Endothelial cell of umbilical vein (primary cell): ENCODE results near the gene LONP2. TPM values are rescaled to one million over a fixed set of nuclear protein-coding genes. Genes with fewer than 3 reads are reported as not detected.

Experiments
- BruUV-seq: library from RNA; stranded (reverse); fragments of 400-500 nt; replicated peaks from 2 replicates; lab custom pipeline; 2021; lab: Mats Ljungman, UMichigan
- CTCF ChIA-PET: fragments of 300-600, 350-600 bp; sonication (Branson Sonifier 250); formaldehyde crosslinking; loops from one replicate; lab custom pipeline; 2021; ENCODE audit warnings: antibody characterized with exemption, inconsistent platforms; lab: Charles Lee
- POLR2A ChIA-PET: fragments of 300-600, 350-600 bp; sonication (Branson Sonifier 250); formaldehyde crosslinking; loops from one replicate; lab custom pipeline; 2021; ENCODE audit warnings: antibody characterized with exemption, inconsistent platforms; lab: Charles Lee
- DNase-seq: peaks from one replicate; pipeline ENCODE4 v3.0.0-alpha.2; 2011; ENCODE audit warnings: low read depth, low spot score
- FAIRE-seq: peaks from 2 replicates; lab custom pipeline; 2011; peaks lifted over from hg19 to GRCh38; lab: Jason Lieb, UNC
- H2AFZ ChIP-seq: 2 replicates; pipeline ENCODE4 v1.6.0; 2012; ENCODE audit warnings: low read depth, low read length, control low read depth, inconsistent platforms
- H3K27ac ChIP-seq: 2 replicates; pipeline ENCODE4 v1.5.1; 2011; ENCODE audit warnings: low read depth, mild to moderate bottlenecking, control low read depth, low read length, moderate library complexity; ENCODE audit not compliant: insufficient read depth
- H3K27me3 ChIP-seq, 2 experiments: 2 replicates each; pipeline versions ENCODE4 v1.6.0 to v1.6.1; 2011; ENCODE audit warnings: low read length in 2 of 2, mixed read lengths in 1 of 2; ENCODE audit not compliant: control insufficient read depth in 2 of 2, insufficient read depth in 2 of 2
- H3K36me3 ChIP-seq, 2 experiments: 2 replicates in 1 of 2; 3 replicates in 1 of 2; pipeline ENCODE4 v1.5.1; 2011; ENCODE audit warnings: low read length in 2 of 2, mild to moderate bottlenecking in 1 of 2, moderate library complexity in 1 of 2; ENCODE audit not compliant: control insufficient read depth in 2 of 2, insufficient read depth in 2 of 2; ENCODE audit errors: extremely low read depth in 1 of 2
- H3K4me1 ChIP-seq: 3 replicates; pipeline ENCODE4 v1.5.1; 2011; ENCODE audit warnings: mild to moderate bottlenecking, low read length; ENCODE audit not compliant: control insufficient read depth, insufficient read depth; ENCODE audit errors: extremely low read depth
- H3K4me2 ChIP-seq: 2 replicates; pipeline ENCODE4 v1.6.1; 2011; ENCODE audit warnings: low read length, control low read depth, mixed read lengths; ENCODE audit not compliant: insufficient read depth
- H3K4me3 ChIP-seq, 3 experiments: fragments of 200-600 bp in 1 of 3; sonication (generic), shearing (Covaris generic) in 1 of 3; replicated peaks in 1 of 3; 2 replicates each; pipeline ENCODE4 v1.5.1; 2011 to 2016; ENCODE audit warnings: control low read depth in 3 of 3, low read length in 3 of 3, mild to moderate bottlenecking in 2 of 3, inconsistent platforms in 1 of 3, low read depth in 1 of 3, moderate library complexity in 1 of 3; ENCODE audit not compliant: insufficient read depth in 1 of 3
- H3K79me2 ChIP-seq: 2 replicates; pipeline ENCODE4 v1.6.0; 2012; ENCODE audit warnings: low read length, inconsistent platforms; ENCODE audit not compliant: control insufficient read depth, insufficient read depth
- H3K9ac ChIP-seq: replicated peaks from 2 replicates; pipeline ENCODE3; 2011; ENCODE audit warnings: low read length, control low read depth; ENCODE audit not compliant: insufficient read depth; ENCODE audit errors: extremely low read depth
- H3K9me1 ChIP-seq: replicated peaks from 3 replicates; pipeline ENCODE4 v1.6.0; 2011; ENCODE audit warnings: mild to moderate bottlenecking, low read length; ENCODE audit not compliant: control insufficient read depth, insufficient read depth; ENCODE audit errors: extremely low read depth
- H3K9me3 ChIP-seq: replicated peaks from 2 replicates; pipeline ENCODE4 v1.5.1; 2012; ENCODE audit warnings: low read length, inconsistent platforms; ENCODE audit not compliant: control insufficient read depth, insufficient read depth
- H4K20me1 ChIP-seq: replicated peaks from 2 replicates; pipeline ENCODE3; 2011; ENCODE audit warnings: mild to moderate bottlenecking, low read length; ENCODE audit not compliant: control insufficient read depth, insufficient read depth; ENCODE audit errors: extremely low read depth
- CTCF ChIP-seq, 2 donors: IDR thresholded peaks; 1 replicate in 1 of 2; 2 replicates in 1 of 2; pipeline ENCODE4 v1.5.1; 2011; ENCODE audit warnings: low read length in 2 of 2, mild to moderate bottlenecking in 2 of 2, moderate library complexity in 2 of 2, control low read depth in 1 of 2, inconsistent platforms in 1 of 2, low read depth in 1 of 2; ENCODE audit not compliant: insufficient read depth in 1 of 2; ENCODE audit errors: extremely low read depth in 1 of 2
- GATA2 ChIP-seq: IDR thresholded peaks from 2 replicates; pipeline ENCODE4 v1.7.0; 2011; ENCODE audit warnings: low read depth, mild to moderate bottlenecking, moderate library complexity, mixed read lengths, low read length; ENCODE audit not compliant: insufficient read length, insufficient read depth
- JUN ChIP-seq: IDR thresholded peaks from 2 replicates; pipeline ENCODE4 v1.6.1; 2011; ENCODE audit warnings: borderline replicate concordance, low read depth; ENCODE audit not compliant: insufficient read length, insufficient read depth
- MAX ChIP-seq: IDR thresholded peaks from 2 replicates; pipeline ENCODE4 v1.6.1; 2011; ENCODE audit not compliant: insufficient read depth, insufficient read length
- MYC ChIP-seq: IDR thresholded peaks from one replicate; pipeline ENCODE4 v1.6.1; 2011; ENCODE audit warnings: mild to moderate bottlenecking, low read depth, low read length
- POLR2A ChIP-seq: IDR thresholded peaks from 2 replicates; pipeline ENCODE4 v1.6.1; 2012; ENCODE audit warnings: low read depth, mild to moderate bottlenecking, control low read depth, low read length
- POLR2AphosphoS5 ChIP-seq: IDR thresholded peaks from 2 replicates; pipeline ENCODE4 v1.6.1; 2012; ENCODE audit warnings: low read depth, mild to moderate bottlenecking, control low read depth, low read length, moderate library complexity; ENCODE audit not compliant: insufficient read depth
- dilution Hi-C: fragments of 300-500 bp; cut with MboI; formaldehyde crosslinking; loops from one replicate; pipeline ENCODE4 v1.15.0; 2019; ENCODE audit warnings: low sequenced_read_pairs; ENCODE audit not compliant: extremely low pct_ligation_motif_present
- intact Hi-C: fragments of 100-400 bp; cut with micrococcal nuclease; formaldehyde crosslinking; loops from one replicate; pipeline ENCODE4 v1.10.0; 2022
- polyA plus RNA-seq, 4 experiments: library from polyadenylated mRNA; depleted of rRNA in 3 of 4; stranded (reverse) in 3 of 4; unstranded in 1 of 4; fragments of >200 nt; gene quantifications; 2 replicates each; pipeline versions ENCODE4 v1.2.1 to v1.2.3, GENCODE V29; 2011 to 2012; ENCODE audit warnings: missing spikeins in 1 of 4
- total RNA-seq: library from RNA; stranded (reverse); gene quantifications from 2 replicates; pipeline ENCODE4 v1.2.3, GENCODE V29; 2021

Gene LONP2
- total and polyA plus RNA-seq, 2 donors (not counting 3 experiments of a cell fraction or from before 2014, with no cell fraction given) = 13.5 to 38.4 TPM

- ChIA-PET CTCF (interaction anchor here (1.2 kb wide), 1 partner anchor 282 kb away, joined by 4 read pairs; no protein-coding TSS in a partner anchor), POLR2A (interaction anchor here (1.0 kb wide), 1 partner anchor 29 kb away, joined by 3 read pairs; no protein-coding TSS in a partner anchor)
- Histone ChIP-seq H3K9ac (no peak overlapping the region), H2AFZ (no peak overlapping the region), H3K27ac (no peak overlapping the region), H3K9me3 (no peaks in the 10 kb centered on the region), H3K27me3 (no peaks in the 10 kb centered on the region), H3K4me3 (no peak overlapping the region), H3K79me2 (no peaks in the 10 kb centered on the region), H3K4me2 (no peak overlapping the region), H4K20me1 (no peaks in the 10 kb centered on the region), H3K4me1 (no peaks in the 10 kb centered on the region), H3K36me3 (peaks cover 8% of the 10 kb centered on the region in 2 experiments), H3K9me1 (no peaks in the 10 kb centered on the region)
- FAIRE-seq (no peak), DNase-seq (no peak)
- TF ChIP-seq MAX (no peak), MYC (no peak), CTCF (IDR thresholded peaks at IDR 0.05; ENCODE audit: extremely low read depth in 1 of 2, insufficient read depth in 1 of 2, low read depth in 1 of 2, low read length in 2 of 2) (no peak), POLR2AphosphoS5 (no peak), JUN (no peak), GATA2 (no peak), POLR2A (no peak)
- BruUV-seq = no TSS peak
- dilution Hi-C loops = no loop called here
- intact Hi-C loops = no loop called here
Measured at GRCh38 chr16:48347980-48348379, 103.9 kb downstream of the LONP2 start.
